IMR-90 (cell line): ENCODE data around the gene JAKMIP1.
"Not testable (repeated sequence)": the region's sequence is repeated elsewhere in the genome, so short reads cannot be mapped to it uniquely, and the experiment has no call there.

Source experiments
- FOS ChIP-seq: fragments of 150-350 bp; IDR thresholded peaks from 2 replicates; pipeline ENCODE4 v1.6.1; 2016; ENCODE audit warnings: low read depth, low read length
- POLR2A ChIP-seq: IDR thresholded peaks from 2 replicates; pipeline ENCODE4 v1.6.1; 2012; ENCODE audit warnings: mild to moderate bottlenecking, low read depth, low read length
- TF ChIP-seq, protein P1 (sequence below): conservative IDR thresholded peaks from 2 replicates; pipeline ENCODE4 v1.5.1; 2012; ENCODE audit warnings: mild to moderate bottlenecking, low read depth, low read length, improper control_type of control experiment

DNA sequence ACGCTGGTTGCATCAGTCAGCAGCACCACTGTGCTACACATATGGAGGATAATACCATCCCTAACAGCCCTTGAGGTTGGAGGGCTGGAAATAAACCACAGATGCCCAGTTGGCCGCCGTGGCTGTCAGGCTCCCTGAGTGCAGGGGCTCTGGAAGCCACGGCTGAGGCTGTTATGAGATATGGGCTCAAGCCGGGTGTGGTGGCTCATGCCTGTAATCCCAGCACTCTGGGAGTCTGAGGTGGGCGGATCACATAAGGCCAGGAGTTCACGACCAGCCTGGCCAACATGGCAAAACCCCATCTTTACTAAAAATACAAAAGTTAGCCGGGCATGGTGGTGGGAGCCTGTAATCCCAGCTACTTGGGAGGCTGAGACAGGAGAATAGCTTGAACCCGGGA is 207.0 kb downstream of the JAKMIP1 start:
- TF ChIP-seq, protein P1, sequence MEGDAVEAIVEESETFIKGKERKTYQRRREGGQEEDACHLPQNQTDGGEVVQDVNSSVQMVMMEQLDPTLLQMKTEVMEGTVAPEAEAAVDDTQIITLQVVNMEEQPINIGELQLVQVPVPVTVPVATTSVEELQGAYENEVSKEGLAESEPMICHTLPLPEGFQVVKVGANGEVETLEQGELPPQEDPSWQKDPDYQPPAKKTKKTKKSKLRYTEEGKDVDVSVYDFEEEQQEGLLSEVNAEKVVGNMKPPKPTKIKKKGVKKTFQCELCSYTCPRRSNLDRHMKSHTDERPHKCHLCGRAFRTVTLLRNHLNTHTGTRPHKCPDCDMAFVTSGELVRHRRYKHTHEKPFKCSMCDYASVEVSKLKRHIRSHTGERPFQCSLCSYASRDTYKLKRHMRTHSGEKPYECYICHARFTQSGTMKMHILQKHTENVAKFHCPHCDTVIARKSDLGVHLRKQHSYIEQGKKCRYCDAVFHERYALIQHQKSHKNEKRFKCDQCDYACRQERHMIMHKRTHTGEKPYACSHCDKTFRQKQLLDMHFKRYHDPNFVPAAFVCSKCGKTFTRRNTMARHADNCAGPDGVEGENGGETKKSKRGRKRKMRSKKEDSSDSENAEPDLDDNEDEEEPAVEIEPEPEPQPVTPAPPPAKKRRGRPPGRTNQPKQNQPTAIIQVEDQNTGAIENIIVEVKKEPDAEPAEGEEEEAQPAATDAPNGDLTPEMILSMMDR = not testable (repeated sequence)
- TF ChIP-seq FOS, POLR2A: not testable (repeated sequence)
